Dendritic cell treated with granulocyte-macrophage colony-stimulating factor and Interleukin-4, amounts not matched to agents 40 ng/mL and 50 ng/mL, for 4 days (primary cell): Measurements from ENCODE around the gene ZNF823.
"Not testable (repeated sequence)": the region's sequence is repeated elsewhere in the genome, so short reads cannot be mapped to it uniquely, and the experiment has no call there.

Experiments
- H3K27ac Mint-ChIP-seq: one replicate; pipeline ENCODE4 v1.8.0; 2022; ENCODE audit warnings: mild to moderate bottlenecking, mixed read lengths
- H3K27me3 Mint-ChIP-seq: one replicate; pipeline ENCODE4 v1.8.0; 2022; ENCODE audit warnings: mild to moderate bottlenecking, mixed read lengths
- H3K36me3 Mint-ChIP-seq: one replicate; pipeline ENCODE4 v1.8.0; 2022; ENCODE audit warnings: low read depth, mixed read lengths
- H3K4me1 Mint-ChIP-seq: one replicate; pipeline ENCODE4 v1.8.0; 2022; ENCODE audit warnings: low read depth, mixed read lengths
- H3K4me3 Mint-ChIP-seq: one replicate; pipeline ENCODE4 v1.8.0; 2022; ENCODE audit warnings: mild to moderate bottlenecking, moderate library complexity, mixed read lengths
- H3K9me3 Mint-ChIP-seq: one replicate; pipeline ENCODE4 v1.8.0; 2022; ENCODE audit warnings: mixed read lengths
- intact Hi-C: fragments of 100-400 bp; cut with micrococcal nuclease; formaldehyde crosslinking; loops from one replicate; pipeline ENCODE4 v1.15.0; 2022

Gene ZNF823

DNA sequence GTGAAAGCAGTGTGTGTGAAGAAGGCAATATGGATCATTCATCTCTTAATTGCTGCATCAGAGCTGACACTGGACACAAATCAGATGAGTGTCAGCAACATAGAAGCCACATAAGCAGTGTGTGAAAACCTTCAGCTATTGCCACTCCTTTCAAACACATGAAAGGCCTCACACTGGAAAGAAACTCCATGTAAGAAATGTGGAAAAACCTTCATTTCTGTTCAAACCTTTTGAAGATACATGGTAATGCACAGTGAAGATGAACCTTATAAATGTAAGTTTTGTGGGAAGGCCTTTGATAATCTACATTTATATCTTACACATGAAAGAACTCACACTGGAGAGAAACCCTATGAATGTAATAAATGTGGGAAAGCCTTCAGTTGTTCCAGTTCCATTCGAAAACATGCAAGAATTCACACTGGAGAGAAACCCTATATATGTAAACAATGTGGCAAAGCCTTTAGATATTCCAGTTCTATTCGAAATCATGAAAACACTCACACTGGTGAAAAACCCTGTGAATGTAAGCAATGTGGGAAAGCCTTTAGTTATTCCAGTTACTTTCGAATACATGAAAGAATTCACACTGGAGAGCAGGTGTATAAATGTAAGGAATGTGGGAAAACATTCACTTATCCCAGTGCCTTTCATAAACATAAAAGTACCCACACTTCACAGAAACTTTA lies 53.6 kb downstream of the ZNF823 start:
- Mint-ChIP-seq H3K4me1 (no peaks in the 10 kb centered on the region), H3K27me3 (no peaks in the 10 kb centered on the region), H3K4me3 (no peak overlapping the region), H3K27ac (no peak overlapping the region), H3K9me3 (peaks cover 82% of the 10 kb centered on the region), H3K36me3 (no peaks in the 10 kb centered on the region)
- intact Hi-C loops: no loop called here

DNA sequence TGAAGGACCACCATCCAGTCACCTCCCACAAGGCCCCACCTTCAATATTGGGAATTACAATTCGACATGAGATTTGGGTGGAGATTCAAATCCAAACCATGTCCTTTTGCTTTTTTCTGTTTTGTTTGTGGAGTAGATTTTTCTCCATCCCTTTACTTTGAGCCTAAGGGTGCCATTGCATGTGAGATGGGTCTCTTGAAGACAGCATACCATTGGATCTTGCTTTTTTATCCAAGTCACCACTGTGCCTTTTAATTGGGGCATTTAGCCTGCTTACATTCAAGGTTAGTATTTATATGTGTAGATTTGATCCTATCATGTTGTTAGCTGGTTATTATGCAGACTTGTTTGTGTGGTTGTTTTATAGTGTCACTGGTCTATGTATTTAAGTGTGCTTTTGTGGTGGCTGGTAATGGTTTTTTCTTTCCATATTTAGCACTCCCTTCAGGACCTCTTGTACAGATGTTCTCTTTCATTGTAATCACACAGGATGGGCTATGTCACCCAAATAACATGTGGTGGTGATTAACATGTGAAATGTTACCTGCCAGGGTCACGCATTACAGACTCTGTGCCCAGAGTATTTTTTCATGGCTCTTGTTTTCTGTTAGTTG lies 58.0 kb downstream of the ZNF823 start:
- Mint-ChIP-seq H3K36me3 (no peaks in the 10 kb centered on the region), H3K4me3 (no peak overlapping the region), H3K9me3 (peaks cover 94% of the 10 kb centered on the region), H3K27ac (no peak overlapping the region), H3K4me1 (no peaks in the 10 kb centered on the region), H3K27me3 (no peaks in the 10 kb centered on the region)
- intact Hi-C loops: no loop called here

DNA sequence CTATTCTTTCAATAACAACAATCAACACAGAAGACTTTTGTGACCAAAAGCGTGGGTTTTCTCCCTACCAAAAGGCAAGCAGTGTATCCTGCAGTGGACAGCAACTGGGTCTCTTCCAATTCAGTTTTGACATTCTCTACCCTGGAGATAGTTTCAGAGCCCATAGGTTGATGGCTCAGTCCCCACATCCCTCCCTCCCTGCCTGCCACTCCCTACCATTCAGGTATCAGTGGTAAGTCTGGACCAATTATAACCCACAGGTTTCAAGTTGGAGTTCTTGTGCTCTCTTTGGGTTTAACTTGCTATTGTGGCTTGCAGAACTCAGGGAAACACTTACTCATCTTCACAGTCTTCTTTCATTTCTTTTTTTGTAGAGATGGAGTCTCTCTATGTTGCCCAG lies 60.2 kb downstream of the ZNF823 start:
- intact Hi-C loops: no loop called here
- peaks cover 75% of the 10 kb centered on the region for H3K9me3 Mint-ChIP-seq

DNA sequence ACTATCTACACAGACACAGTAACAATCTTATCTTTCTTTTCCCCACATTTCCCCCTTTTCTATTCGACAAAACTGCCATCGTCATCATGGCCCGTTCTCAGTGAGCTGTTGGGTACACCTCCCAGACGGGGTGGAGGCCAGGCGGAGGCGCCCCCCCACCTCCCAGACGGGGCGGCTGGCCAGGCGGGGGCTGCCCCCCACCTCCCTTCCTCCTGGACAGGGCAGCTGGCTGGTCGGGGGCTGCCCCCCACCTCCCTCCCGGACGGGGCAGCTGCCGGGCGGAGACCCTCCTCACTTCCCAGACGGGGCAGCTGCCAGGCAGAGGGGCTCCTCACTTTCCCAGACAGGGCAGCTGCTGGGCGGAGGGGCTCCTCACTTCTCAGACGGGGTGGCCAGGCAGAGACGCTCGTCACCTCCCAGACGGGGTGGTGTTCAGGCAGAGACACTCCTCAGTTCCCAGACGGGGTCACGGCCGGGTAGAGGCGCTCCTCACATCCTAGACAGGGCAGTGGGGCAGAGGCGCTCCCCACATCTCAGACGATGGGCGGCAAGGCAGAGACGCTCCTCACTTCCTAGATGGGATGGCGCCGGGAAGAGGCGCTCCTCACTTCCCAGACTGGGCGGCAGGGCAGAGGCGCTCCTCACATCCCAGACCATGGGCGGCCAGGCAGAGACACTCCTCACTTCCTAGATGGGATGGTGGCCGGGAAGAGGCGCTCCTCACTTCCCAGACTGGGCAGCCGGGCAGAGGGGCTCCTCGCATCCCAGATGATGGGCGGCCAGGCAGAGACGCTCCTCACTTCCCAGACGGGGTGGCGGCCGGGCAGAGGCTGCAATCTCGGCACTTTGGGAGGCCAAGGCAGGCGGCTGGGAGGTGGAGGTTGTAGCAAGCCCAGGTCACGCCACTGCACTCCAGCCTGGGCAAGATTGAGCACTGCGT lies 61.8 kb downstream of the ZNF823 start:
- H3K27ac Mint-ChIP-seq, H3K4me1 Mint-ChIP-seq, intact Hi-C loops, H3K36me3 Mint-ChIP-seq, H3K4me3 Mint-ChIP-seq: not testable (repeated sequence)
- Mint-ChIP-seq H3K27me3 (peaks cover 24% of the 10 kb centered on the region), H3K9me3 (peaks cover 60% of the 10 kb centered on the region)

More for the DNA sequence above, 60.2 kb downstream of the ZNF823 start:
- Mint-ChIP-seq H3K4me1 (peaks cover 6% of the 10 kb centered on the region), H3K4me3 (no peak overlapping the region), H3K27me3 (peaks cover 17% of the 10 kb centered on the region), H3K27ac (no peak overlapping the region), H3K36me3 (no peaks in the 10 kb centered on the region)

DNA sequence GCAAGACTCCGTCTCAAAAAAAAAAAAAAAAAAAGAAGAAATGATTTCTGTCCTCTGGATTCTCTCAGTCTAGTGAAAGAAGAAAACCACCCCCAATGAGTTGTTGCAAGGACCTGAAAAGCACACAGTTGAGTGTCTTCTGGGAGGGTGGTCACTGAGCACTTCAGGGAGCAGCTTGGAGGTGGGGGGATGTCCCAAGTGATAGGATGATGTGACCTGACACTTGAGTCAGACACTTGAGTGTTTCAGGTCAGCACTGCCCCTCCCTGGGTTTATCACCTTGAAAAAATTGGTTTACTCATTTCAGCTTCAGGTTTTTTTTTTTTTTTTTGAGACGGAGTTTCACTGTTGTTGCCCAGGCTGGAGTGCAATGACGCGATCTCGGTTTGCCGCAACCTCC lies 63.2 kb downstream of the ZNF823 start:
- intact Hi-C loops: no loop called here
- Mint-ChIP-seq H3K27ac (no peak overlapping the region), H3K36me3 (no peaks in the 10 kb centered on the region), H3K9me3 (peaks cover 51% of the 10 kb centered on the region), H3K4me3 (no peak overlapping the region), H3K27me3 (peaks cover 24% of the 10 kb centered on the region), H3K4me1 (peaks cover 7% of the 10 kb centered on the region)

DNA sequence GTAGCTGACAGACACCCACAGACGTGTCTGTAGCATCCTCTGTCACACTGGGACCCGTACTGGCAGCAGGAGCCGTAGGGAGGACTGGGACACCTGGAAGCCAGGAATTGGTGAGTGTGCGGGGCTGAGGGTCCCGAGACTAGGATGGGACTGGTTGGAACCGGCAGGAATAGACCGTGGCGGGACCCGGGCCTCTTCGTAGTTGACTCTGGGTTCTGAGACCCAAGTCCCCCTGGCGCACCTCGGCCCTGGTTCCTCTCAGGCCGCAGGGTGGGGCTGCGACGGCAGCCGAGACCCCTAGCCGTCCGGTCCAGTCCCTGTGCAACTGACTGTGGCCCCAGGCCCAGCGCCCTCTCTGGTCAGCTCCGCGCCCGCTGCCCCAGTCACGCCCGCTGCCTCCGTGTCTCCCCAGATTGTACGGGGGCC lies 64.7 kb downstream of the ZNF823 start:
- Mint-ChIP-seq H3K4me3 (peak overlapping the region; percentile 54), H3K27me3 (peaks cover 24% of the 10 kb centered on the region), H3K36me3 (no peaks in the 10 kb centered on the region), H3K4me1 (peaks cover 7% of the 10 kb centered on the region), H3K27ac (no peak overlapping the region), H3K9me3 (peaks cover 45% of the 10 kb centered on the region)
- intact Hi-C loops: no loop called here

DNA sequence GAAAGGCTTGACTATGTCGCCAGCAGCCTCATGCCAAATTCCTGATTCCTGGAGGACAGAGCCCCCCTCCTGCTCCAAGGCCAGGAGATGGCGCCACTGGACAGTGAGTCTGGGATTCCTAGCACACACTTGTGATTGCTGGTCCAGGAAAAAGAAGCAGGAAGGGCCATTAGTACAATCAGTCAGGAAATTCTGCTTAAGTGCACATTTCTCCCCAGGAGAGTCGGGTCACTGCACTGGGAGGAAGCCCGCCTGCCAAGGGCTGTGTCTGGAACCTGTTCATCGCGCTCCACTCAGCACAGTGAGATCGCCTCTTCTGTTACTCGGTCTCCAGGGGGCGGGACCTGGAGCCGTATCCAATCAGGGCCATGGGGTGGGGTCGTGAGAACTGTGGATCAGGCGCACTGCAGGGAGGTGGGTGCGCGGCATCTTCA lies 65.1 kb downstream of the ZNF823 start:
- intact Hi-C loops: no loop called here
- H3K4me1 Mint-ChIP-seq: peaks cover 7% of the 10 kb centered on the region
- peaks cover 40% of the 10 kb centered on the region for H3K9me3 Mint-ChIP-seq
- peak overlapping the region; percentile 54 for H3K4me3 Mint-ChIP-seq
- peaks cover 24% of the 10 kb centered on the region for H3K27me3 Mint-ChIP-seq
- H3K27ac Mint-ChIP-seq: no peak overlapping the region
- H3K36me3 Mint-ChIP-seq: no peaks in the 10 kb centered on the region
